ENCODE results near the gene SASH1.
"Not testable (repeated sequence)": the region's sequence is repeated elsewhere in the genome, so short reads cannot be mapped to it uniquely, and the experiment has no call there.

SASH1 gene

GRCh38 chr6:148389917-148390316 is 47.3 kb downstream of the SASH1 start:
- no peak for DNase-seq (ENCODE audit: extremely low spot score)
- POLR2A ChIA-PET, result no interaction called here
- CTCF ChIA-PET, result no interaction called here
- TF ChIP-seq FOXK2 (IDR thresholded peaks at IDR 0.05) (no peak), NFRKB (IDR thresholded peaks at IDR 0.05) (no peak), PKNOX1 (IDR thresholded peaks at IDR 0.05) (no peak), L3MBTL2 (conservative IDR thresholded peaks at IDR 0.05) (no peak), CTBP1 (IDR thresholded peaks at IDR 0.05; ENCODE audit: borderline replicate concordance) (no peak), FOXA1 (IDR thresholded peaks at IDR 0.05) (no peak), SUZ12 (IDR thresholded peaks at IDR 0.05) (no peak), ZNF384 (IDR thresholded peaks at IDR 0.05) (no peak), BHLHE40 (IDR thresholded peaks at IDR 0.05; ENCODE audit: borderline replicate concordance) (no peak), HDGF (IDR thresholded peaks at IDR 0.05; ENCODE audit: borderline replicate concordance) (no peak), ELF4 (IDR thresholded peaks at IDR 0.05) (no peak)

- POLR2A ChIA-PET; DNase-seq (ENCODE audit: extremely low spot score); CTCF ChIA-PET: not testable (repeated sequence)
Measured at GRCh38 chr6:148392127-148392526, 49.5 kb downstream of the SASH1 start.

GRCh38 chr6:148392671-148393070 is 50.0 kb downstream of the SASH1 start:
- ChIA-PET CTCF (no interaction called here), POLR2A (no interaction called here)
- TF ChIP-seq HDGF (IDR thresholded peaks at IDR 0.05; ENCODE audit: borderline replicate concordance) (no peak), CTBP1 (IDR thresholded peaks at IDR 0.05; ENCODE audit: borderline replicate concordance) (no peak), LEF1 (IDR thresholded peaks at IDR 0.05; ENCODE audit: borderline replicate concordance) (no peak), BHLHE40 (IDR thresholded peaks at IDR 0.05; ENCODE audit: borderline replicate concordance) (no peak), ARNT (IDR thresholded peaks at IDR 0.05) (no peak), PKNOX1 (IDR thresholded peaks at IDR 0.05) (no peak), TARDBP (IDR thresholded peaks at IDR 0.05) (no peak), SP1 (IDR thresholded peaks at IDR 0.05) (no peak), L3MBTL2 (conservative IDR thresholded peaks at IDR 0.05) (no peak), NFRKB (IDR thresholded peaks at IDR 0.05) (no peak), FOXM1 (IDR thresholded peaks at IDR 0.05; ENCODE audit: borderline replicate concordance) (no peak), FOXA1 (IDR thresholded peaks at IDR 0.05) (no peak), ELF4 (IDR thresholded peaks at IDR 0.05) (no peak), ZNF384 (IDR thresholded peaks at IDR 0.05) (no peak), FOXK2 (IDR thresholded peaks at IDR 0.05) (no peak), SUZ12 (IDR thresholded peaks at IDR 0.05) (no peak)
- no peak for DNase-seq (ENCODE audit: extremely low spot score)

GRCh38 chr6:148395583-148396101 is 53.0 kb downstream of the SASH1 start:
- no peak for TF ChIP-seq NFRKB (IDR thresholded peaks at IDR 0.05)
- TF ChIP-seq L3MBTL2 (conservative IDR thresholded peaks at IDR 0.05), result no peak
- no peak for TF ChIP-seq LEF1 (IDR thresholded peaks at IDR 0.05; ENCODE audit: borderline replicate concordance)
- no peak for TF ChIP-seq SP1 (IDR thresholded peaks at IDR 0.05)
- TF ChIP-seq TARDBP (IDR thresholded peaks at IDR 0.05), result no peak
- no peak for TF ChIP-seq ARNT (IDR thresholded peaks at IDR 0.05)
- no peak for TF ChIP-seq BHLHE40 (IDR thresholded peaks at IDR 0.05; ENCODE audit: borderline replicate concordance)
- no peak for TF ChIP-seq FOXK2 (IDR thresholded peaks at IDR 0.05)
- TF ChIP-seq FOXA1 (IDR thresholded peaks at IDR 0.05), result no peak
- TF ChIP-seq ELF4 (IDR thresholded peaks at IDR 0.05), result no peak
- ChIA-PET POLR2A (no interaction called here), CTCF (interaction anchor here (0.7 kb wide), 1 partner anchor 10 kb away, joined by 8 read pairs; no protein-coding TSS in a partner anchor)
- no peak for DNase-seq (ENCODE audit: extremely low spot score)

GRCh38 chr6:148396411-148396810 is 53.8 kb downstream of the SASH1 start:
- ChIA-PET POLR2A (no interaction called here), CTCF (interaction anchor here (0.7 kb wide), 1 partner anchor 11 kb away, joined by 8 read pairs; no protein-coding TSS in a partner anchor)
- no peak for DNase-seq (ENCODE audit: extremely low spot score)
- no peak for TF ChIP-seq SUZ12 (IDR thresholded peaks at IDR 0.05)
- TF ChIP-seq FOXK2 (IDR thresholded peaks at IDR 0.05), result no peak
- TF ChIP-seq BHLHE40 (IDR thresholded peaks at IDR 0.05; ENCODE audit: borderline replicate concordance), result no peak
- TF ChIP-seq ELF4 (IDR thresholded peaks at IDR 0.05), result no peak
- no peak for TF ChIP-seq ZNF384 (IDR thresholded peaks at IDR 0.05)
- no peak for TF ChIP-seq TARDBP (IDR thresholded peaks at IDR 0.05)
- TF ChIP-seq ARNT (IDR thresholded peaks at IDR 0.05), result no peak
- TF ChIP-seq L3MBTL2 (conservative IDR thresholded peaks at IDR 0.05), result no peak
- no peak for TF ChIP-seq LEF1 (IDR thresholded peaks at IDR 0.05; ENCODE audit: borderline replicate concordance)
- no peak for TF ChIP-seq FOXM1 (IDR thresholded peaks at IDR 0.05; ENCODE audit: borderline replicate concordance)
- TF ChIP-seq FOXA1 (IDR thresholded peaks at IDR 0.05), result no peak
- no peak for TF ChIP-seq PKNOX1 (IDR thresholded peaks at IDR 0.05)

GRCh38 chr6:148396926-148397325 is 54.3 kb downstream of the SASH1 start:
- no peak for TF ChIP-seq TARDBP (IDR thresholded peaks at IDR 0.05)
- TF ChIP-seq HDGF (IDR thresholded peaks at IDR 0.05; ENCODE audit: borderline replicate concordance), result no peak
- TF ChIP-seq BHLHE40 (IDR thresholded peaks at IDR 0.05; ENCODE audit: borderline replicate concordance), result no peak
- TF ChIP-seq L3MBTL2 (conservative IDR thresholded peaks at IDR 0.05), result no peak
- no peak for TF ChIP-seq SP1 (IDR thresholded peaks at IDR 0.05)
- ChIA-PET CTCF (no interaction called here), POLR2A (no interaction called here)
- no peak for DNase-seq (ENCODE audit: extremely low spot score)

- ChIA-PET CTCF (no interaction called here), POLR2A (no interaction called here)
- TF ChIP-seq BHLHE40 (IDR thresholded peaks at IDR 0.05; ENCODE audit: borderline replicate concordance) (no peak), NFRKB (IDR thresholded peaks at IDR 0.05) (no peak), TARDBP (IDR thresholded peaks at IDR 0.05) (no peak), HDGF (IDR thresholded peaks at IDR 0.05; ENCODE audit: borderline replicate concordance) (no peak), L3MBTL2 (conservative IDR thresholded peaks at IDR 0.05) (no peak), CTBP1 (IDR thresholded peaks at IDR 0.05; ENCODE audit: borderline replicate concordance) (no peak), SUZ12 (IDR thresholded peaks at IDR 0.05) (no peak), PKNOX1 (IDR thresholded peaks at IDR 0.05) (no peak), FOXA1 (IDR thresholded peaks at IDR 0.05) (no peak), SP1 (IDR thresholded peaks at IDR 0.05) (no peak), LEF1 (IDR thresholded peaks at IDR 0.05; ENCODE audit: borderline replicate concordance) (no peak), ZNF384 (IDR thresholded peaks at IDR 0.05) (no peak), FOXM1 (IDR thresholded peaks at IDR 0.05; ENCODE audit: borderline replicate concordance) (no peak), FOXK2 (IDR thresholded peaks at IDR 0.05) (no peak)
- DNase-seq (ENCODE audit: extremely low spot score), result no peak
Measured at GRCh38 chr6:148398244-148398643, 55.6 kb downstream of the SASH1 start.
